GM12891 (cell line): Measurements from ENCODE around the gene BRAP.
"Not testable (repeated sequence)": the region's sequence is repeated elsewhere in the genome, so short reads cannot be mapped to it uniquely, and the experiment has no call there.

Experiments used
- POLR2A ChIP-seq: IDR thresholded peaks from 2 replicates; pipeline ENCODE4 v1.6.1; 2011; ENCODE audit warnings: low read depth, low read length, control low read depth
- POLR2AphosphoS5 ChIP-seq: IDR thresholded peaks from 2 replicates; pipeline ENCODE4 v1.6.1; 2011; ENCODE audit warnings: low read depth, low read length, control low read depth
- TAF1 ChIP-seq: IDR thresholded peaks from 2 replicates; pipeline ENCODE4 v1.6.1; 2011; ENCODE audit warnings: low read depth, low read length, control low read depth

GRCh38 chr12:111600986-111601385 is 84.8 kb downstream of the BRAP start:
- not testable (repeated sequence) for TF ChIP-seq POLR2A, POLR2AphosphoS5, TAF1
